SJSA1 (cell line): Measurements from ENCODE around the gene FAM170A. TPM values are rescaled to one million over a fixed set of nuclear protein-coding genes. Genes with fewer than 3 reads are reported as not detected.

Source experiments
- DNase-seq, 2 experiments: peaks; one replicate each; pipeline ENCODE4 v3.0.0-alpha.2; 2015 to 2020; ENCODE audit warnings: low spot score in 2 of 2, low read depth in 1 of 2
- H3K27ac ChIP-seq: fragments of 250-450 bp; sonication (Bioruptor Pico); 2 replicates; pipeline ENCODE4 v1.5.1; 2020; ENCODE audit warnings: mild to moderate bottlenecking, moderate library complexity
- H3K27me3 ChIP-seq: fragments of 250-450 bp; sonication (Bioruptor Pico); replicated peaks from 2 replicates; pipeline ENCODE4 v1.5.1; 2020; ENCODE audit warnings: mild to moderate bottlenecking, moderate library complexity
- H3K36me3 ChIP-seq: fragments of 250-450 bp; sonication (Bioruptor Pico); 2 replicates; pipeline ENCODE4 v1.5.1; 2020; ENCODE audit warnings: mild to moderate bottlenecking
- H3K4me1 ChIP-seq: fragments of 250-450 bp; sonication (Bioruptor Pico); replicated peaks from 2 replicates; pipeline ENCODE4 v1.6.1; 2021; ENCODE audit warnings: mild to moderate bottlenecking
- H3K4me3 ChIP-seq: fragments of 250-450 bp; sonication (Bioruptor Pico); 2 replicates; pipeline ENCODE4 v1.5.1; 2020; ENCODE audit warnings: mild to moderate bottlenecking
- H3K9me3 ChIP-seq: fragments of 250-450 bp; sonication (Bioruptor Pico); replicated peaks from 2 replicates; pipeline ENCODE4 v1.5.1; 2020; ENCODE audit warnings: mild to moderate bottlenecking
- total RNA-seq: library from RNA; depleted of rRNA; stranded (reverse); fragments of >200 nt; shearing (Covaris generic); gene quantifications from 2 replicates; pipeline ENCODE4 v1.2.3, GENCODE V29; 2014; rRNA removed

FAM170A gene
- total RNA-seq, 1 experiment from 2014 or later = not detected

DNA sequence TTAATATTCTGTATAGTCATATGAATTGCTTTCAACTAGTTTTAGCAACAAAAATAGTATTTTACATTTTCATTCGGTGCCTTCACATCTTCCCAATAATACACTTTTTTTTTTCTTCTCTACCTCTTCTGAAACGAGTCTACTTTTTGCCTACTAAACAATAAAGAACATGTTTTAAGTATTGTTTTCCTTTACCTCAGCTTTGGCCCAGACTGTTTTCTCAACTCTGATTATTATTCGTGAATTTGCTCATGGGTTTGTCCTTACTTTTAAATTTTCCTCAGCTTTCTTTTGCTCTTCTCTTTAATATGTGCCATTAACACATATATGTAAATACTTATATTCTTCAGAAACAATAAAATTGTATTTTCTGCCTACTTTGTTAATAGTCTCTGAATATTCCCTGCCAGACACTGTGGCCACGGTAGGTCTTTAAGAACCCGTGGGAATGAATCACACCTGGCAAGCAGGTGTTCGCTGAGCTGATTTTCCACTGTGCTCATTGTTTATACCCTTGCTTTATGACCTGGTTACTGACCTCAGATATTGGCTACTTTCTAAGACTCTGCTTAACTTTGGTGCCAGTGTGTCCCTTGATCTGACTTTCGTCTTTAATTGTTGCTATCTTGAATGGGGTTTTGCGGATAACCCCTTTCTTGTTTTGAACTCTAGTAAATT, 49.1 kb downstream of the FAM170A start:
- Histone ChIP-seq H3K4me1 (no peaks in the 10 kb centered on the region), H3K27me3 (no peaks in the 10 kb centered on the region), H3K9me3 (no peaks in the 10 kb centered on the region), H3K27ac (no peak overlapping the region), H3K4me3 (no peak overlapping the region), H3K36me3 (no peaks in the 10 kb centered on the region)
- DNase-seq = no peak

DNA sequence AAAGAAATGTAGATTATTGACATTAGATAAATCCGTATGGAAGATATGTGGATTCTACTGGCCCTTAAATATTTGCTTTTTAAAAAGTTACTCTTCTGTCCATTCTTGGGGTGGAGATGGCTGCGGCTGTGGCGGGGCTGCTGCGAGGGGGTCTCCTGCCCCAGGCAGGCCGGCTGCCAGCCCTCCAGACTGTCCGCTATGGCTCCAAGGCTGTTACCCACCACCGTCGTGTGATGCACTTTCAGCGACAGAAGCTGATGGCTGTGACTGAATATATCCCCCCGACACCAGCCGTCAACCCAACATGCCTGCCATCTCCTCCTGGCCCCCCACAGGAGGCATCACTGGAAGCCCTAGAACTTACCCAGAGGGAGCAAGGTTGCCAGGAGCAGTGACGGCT, 50.7 kb downstream of the FAM170A start:
- no peaks in the 10 kb centered on the region for H3K27me3 ChIP-seq
- no peaks in the 10 kb centered on the region for H3K9me3 ChIP-seq
- H3K4me1 ChIP-seq = no peaks in the 10 kb centered on the region
- no peak overlapping the region for H3K27ac ChIP-seq
- no peak for DNase-seq
- H3K36me3 ChIP-seq = no peaks in the 10 kb centered on the region
- H3K4me3 ChIP-seq = no peak overlapping the region

DNA sequence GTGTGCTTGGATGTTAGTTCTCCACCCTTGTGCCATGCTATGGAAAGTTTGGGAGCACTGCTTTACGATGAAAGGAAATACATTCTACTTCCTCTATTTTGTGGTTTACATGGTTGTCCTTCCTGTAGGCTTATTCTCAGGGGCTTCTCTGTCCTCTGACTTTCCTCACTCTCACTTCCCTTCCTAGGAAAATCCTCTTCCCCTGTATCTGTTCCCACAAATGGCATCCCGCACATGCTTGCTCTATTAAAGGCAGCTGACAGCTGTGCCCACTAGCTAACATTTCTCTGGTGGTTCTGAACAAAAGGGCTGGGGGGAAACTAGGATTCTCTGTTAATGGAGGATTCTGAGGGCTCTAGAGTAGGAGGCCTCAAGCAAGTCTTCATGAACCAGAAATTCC, 52.4 kb downstream of the FAM170A start:
- no peaks in the 10 kb centered on the region for H3K9me3 ChIP-seq
- no peaks in the 10 kb centered on the region for H3K4me1 ChIP-seq
- no peaks in the 10 kb centered on the region for H3K27me3 ChIP-seq
- no peak overlapping the region for H3K4me3 ChIP-seq
- DNase-seq = no peak
- H3K36me3 ChIP-seq = no peaks in the 10 kb centered on the region
- no peak overlapping the region for H3K27ac ChIP-seq

DNA sequence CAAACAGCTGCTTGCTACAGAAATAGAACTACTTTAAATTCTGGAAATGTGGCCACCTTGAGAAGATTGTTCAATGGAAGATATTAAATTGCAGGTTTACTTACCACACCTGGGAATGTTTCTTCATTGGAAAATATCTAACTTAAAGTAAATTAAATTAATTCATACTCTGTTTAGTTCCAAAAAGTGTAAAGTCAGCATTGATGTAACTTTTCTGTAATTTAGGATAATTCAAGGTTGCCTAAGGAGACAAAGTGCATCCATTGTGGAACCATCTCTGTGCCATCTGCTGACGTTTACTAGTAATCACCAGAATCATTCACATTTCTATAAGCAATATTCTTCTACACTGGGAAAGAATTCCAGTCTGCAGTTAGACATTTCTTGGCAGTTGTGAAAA, 53.0 kb downstream of the FAM170A start:
- H3K27ac ChIP-seq = no peak overlapping the region
- H3K36me3 ChIP-seq = no peaks in the 10 kb centered on the region
- no peaks in the 10 kb centered on the region for H3K4me1 ChIP-seq
- H3K4me3 ChIP-seq = no peak overlapping the region
- no peaks in the 10 kb centered on the region for H3K27me3 ChIP-seq
- no peak for DNase-seq
- no peaks in the 10 kb centered on the region for H3K9me3 ChIP-seq

Other genes with a start within 250 kb of the FAM170A start
- gene HSD17B4, start 177.1 kb upstream of the FAM170A start, total RNA-seq = 107 and 158 TPM in 2 replicates